ENCODE results near the gene SRSF9. TPM values are rescaled to one million over a fixed set of nuclear protein-coding genes. Genes with fewer than 3 reads are reported as not detected.

Gene SRSF9
- total RNA-seq, 1 experiment from 2014 or later: 297 TPM

GRCh38 chr12:120422892-120423456 is 46.6 kb downstream of the SRSF9 start:
- CTCF ChIA-PET: no interaction called here
- DNase-seq (ENCODE audit: low read depth, low spot score) (no peak), ATAC-seq (no peak)
- Histone ChIP-seq H3K9me2 (ENCODE audit: insufficient read depth) (no peaks in the 10 kb centered on the region), H2AFZ (ENCODE audit: low read depth, low read length, poor library complexity, severe bottlenecking) (no peak overlapping the region), H3K9me3 (ENCODE audit: control insufficient read depth in 1 of 2, insufficient read depth in 1 of 2, low read depth in 1 of 2, low read length in 2 of 2) (no peaks in the 10 kb centered on the region), H4K20me1 (ENCODE audit: insufficient read depth) (no peaks in the 10 kb centered on the region), H3K36me3 (ENCODE audit: control insufficient read depth in 1 of 2, insufficient read depth in 2 of 2, low read length in 2 of 2) (no peaks in the 10 kb centered on the region), H3K4me2 (ENCODE audit: low read length) (no peak overlapping the region), H3K4me1 (ENCODE audit: control insufficient read depth in 1 of 2, insufficient read depth in 2 of 2, low read length in 2 of 2) (no peaks in the 10 kb centered on the region), H3K27ac (ENCODE audit: low read depth, low read length) (no peak overlapping the region), H3K27me3 (ENCODE audit: insufficient read depth, low read length) (no peaks in the 10 kb centered on the region), H3K79me2 (ENCODE audit: insufficient read depth, low read length) (no peaks in the 10 kb centered on the region), H3K4me3 (replicated peaks in 1 of 2; ENCODE audit: low read depth in 1 of 2, low read length in 2 of 2) (no peak overlapping the region), H3K9ac (ENCODE audit: low read length) (no peak overlapping the region)
- RAD21 ChIA-PET (ENCODE audit: low non-redundant PET in 1 of 2, low total read pairs in 2 of 2, uncharacterized antibody in 2 of 2, unreplicated experiment in 2 of 2): no interaction called here
- TF ChIP-seq SRF (IDR thresholded peaks at IDR 0.05; ENCODE audit: low read depth) (no peak), JUND (IDR thresholded peaks at IDR 0.05) (no peak), ELF1 (IDR thresholded peaks at IDR 0.05; ENCODE audit: borderline replicate concordance, low read depth) (no peak), TCF7L2 (IDR thresholded peaks at IDR 0.05; ENCODE audit: borderline replicate concordance, extremely low read depth, insufficient read depth, insufficient read length) (no peak), SIN3A (IDR thresholded peaks at IDR 0.05; ENCODE audit: low read depth) (no peak), EZH2 (IDR thresholded peaks at IDR 0.05) (no peak), POLR2AphosphoS5 (IDR thresholded peaks at IDR 0.05; ENCODE audit: low read depth, low read length) (no peak), ZBTB33 (IDR thresholded peaks at IDR 0.05; ENCODE audit: extremely low read depth, insufficient replicate concordance, low read length) (no peak), ATF3 (IDR thresholded peaks at IDR 0.05) (no peak)
- POLR2A ChIA-PET: no interaction called here
- intact Hi-C loops (cut with micrococcal nuclease): no loop called here
- BruUV-seq (replicated peaks): no TSS peak
